NCI-H1436 treated with DMSO at 0.1 percent for 48 hours (cell line): ENCODE data around the gene CALB2.
A peak's percentile ranks its signal among the peaks of the same experiment; 100 is the strongest.

Experiments used
- DNase-seq: peaks from one replicate; lab custom pipeline; 2025; lab: John Stamatoyannopoulos, UW

CALB2 gene

GRCh38 chr16:71389330-71389729 lies 30.8 kb downstream of the CALB2 start:
- no peak for DNase-seq

GRCh38 chr16:71396594-71396993 lies 38.1 kb downstream of the CALB2 start:
- no peak for DNase-seq

- DNase-seq = no peak
Measured at GRCh38 chr16:71399801-71400563, 41.5 kb downstream of the CALB2 start.

- DNase-seq = no peak
Measured at GRCh38 chr16:71402007-71402406, 43.5 kb downstream of the CALB2 start.

- DNase-seq = no peak
Measured at GRCh38 chr16:71402674-71403073, 44.2 kb downstream of the CALB2 start.

- no peak for DNase-seq
Measured at GRCh38 chr16:71404364-71404763, 45.8 kb downstream of the CALB2 start.

- DNase-seq = no peak
Measured at GRCh38 chr16:71406316-71406715, 47.8 kb downstream of the CALB2 start.

- DNase-seq = no peak
Measured at GRCh38 chr16:71406724-71407123, 48.2 kb downstream of the CALB2 start.

GRCh38 chr16:71407731-71408130 lies 49.2 kb downstream of the CALB2 start:
- DNase-seq = no peak

GRCh38 chr16:71408536-71408935 lies 50.0 kb downstream of the CALB2 start:
- no peak for DNase-seq

- DNase-seq = no peak
Measured at GRCh38 chr16:71409011-71409775, 50.7 kb downstream of the CALB2 start.

- DNase-seq = no peak
Measured at GRCh38 chr16:71410146-71410545, 51.6 kb downstream of the CALB2 start.

GRCh38 chr16:71412270-71413160 lies 54.0 kb downstream of the CALB2 start:
- DNase-seq = no peak

- DNase-seq = no peak
Measured at GRCh38 chr16:71413341-71413740, 54.8 kb downstream of the CALB2 start.

GRCh38 chr16:71414038-71414437 lies 55.5 kb downstream of the CALB2 start:
- DNase-seq = no peak

GRCh38 chr16:71421911-71422310 lies 63.4 kb downstream of the CALB2 start:
- no peak for DNase-seq

GRCh38 chr16:71423016-71423415 lies 64.5 kb downstream of the CALB2 start:
- DNase-seq = no peak

GRCh38 chr16:71423865-71424264 lies 65.3 kb downstream of the CALB2 start:
- DNase-seq = no peak

GRCh38 chr16:71424626-71425025 lies 66.1 kb downstream of the CALB2 start:
- no peak for DNase-seq

GRCh38 chr16:71425746-71426068 lies 67.2 kb downstream of the CALB2 start:
- DNase-seq = no peak

GRCh38 chr16:71426069-71426879 lies 67.8 kb downstream of the CALB2 start:
- DNase-seq = peak; percentile 63
